Measurements from ENCODE around the gene GCLC.

DNA sequence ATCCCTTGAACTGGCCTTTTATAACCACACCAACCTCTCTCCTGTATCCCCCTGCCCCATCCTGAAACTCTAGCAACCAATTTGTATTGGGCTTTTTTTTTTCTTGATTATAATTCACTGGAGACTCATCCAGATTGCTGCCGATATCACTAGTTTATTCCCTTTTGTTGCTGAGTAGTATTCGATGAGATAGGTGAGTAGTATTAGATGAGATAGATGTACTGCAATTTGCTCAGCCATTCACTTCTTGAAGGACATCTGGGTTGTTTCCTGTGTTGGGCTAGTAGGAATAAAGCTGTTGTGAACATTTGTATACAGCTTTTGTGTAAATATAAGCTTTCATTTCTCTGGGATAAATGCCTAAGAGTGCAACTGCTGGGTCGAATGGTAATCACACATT lies 58.2 kb downstream of the GCLC start:
- TF ChIP-seq, protein P1, sequence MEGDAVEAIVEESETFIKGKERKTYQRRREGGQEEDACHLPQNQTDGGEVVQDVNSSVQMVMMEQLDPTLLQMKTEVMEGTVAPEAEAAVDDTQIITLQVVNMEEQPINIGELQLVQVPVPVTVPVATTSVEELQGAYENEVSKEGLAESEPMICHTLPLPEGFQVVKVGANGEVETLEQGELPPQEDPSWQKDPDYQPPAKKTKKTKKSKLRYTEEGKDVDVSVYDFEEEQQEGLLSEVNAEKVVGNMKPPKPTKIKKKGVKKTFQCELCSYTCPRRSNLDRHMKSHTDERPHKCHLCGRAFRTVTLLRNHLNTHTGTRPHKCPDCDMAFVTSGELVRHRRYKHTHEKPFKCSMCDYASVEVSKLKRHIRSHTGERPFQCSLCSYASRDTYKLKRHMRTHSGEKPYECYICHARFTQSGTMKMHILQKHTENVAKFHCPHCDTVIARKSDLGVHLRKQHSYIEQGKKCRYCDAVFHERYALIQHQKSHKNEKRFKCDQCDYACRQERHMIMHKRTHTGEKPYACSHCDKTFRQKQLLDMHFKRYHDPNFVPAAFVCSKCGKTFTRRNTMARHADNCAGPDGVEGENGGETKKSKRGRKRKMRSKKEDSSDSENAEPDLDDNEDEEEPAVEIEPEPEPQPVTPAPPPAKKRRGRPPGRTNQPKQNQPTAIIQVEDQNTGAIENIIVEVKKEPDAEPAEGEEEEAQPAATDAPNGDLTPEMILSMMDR (IDR thresholded peaks at IDR 0.05; ENCODE audit: insufficient read depth, low read length, poor library complexity, severe bottlenecking): no peak
- no peak for TF ChIP-seq EZH2phosphoT487 (conservative IDR thresholded peaks at IDR 0.05; ENCODE audit: low read length)
